HEK293 (cell line): ENCODE results near the gene PLXND1.

Experiments used
- CTCF ChIA-PET: fragments of 350-600 bp; formaldehyde crosslinking; extraction: SDS; loops from one replicate; lab custom pipeline; 2021; ENCODE audit warnings: antibody characterized with exemption; lab: Yijun Ruan, JAX
- POLR2A ChIA-PET: fragments of 300-600 bp; formaldehyde crosslinking; extraction: SDS; loops from one replicate; lab custom pipeline; 2020; ENCODE audit warnings: antibody characterized with exemption, inconsistent platforms; lab: Yijun Ruan, JAX
- H3K27ac ChIP-seq: fragments of 200-500 bp; sonication (Bioruptor generic); 2 replicates; pipeline ENCODE4 v1.5.1; 2014; ENCODE audit warnings: low read depth, low read length, control low read depth, inconsistent platforms; ENCODE audit errors: extremely low read depth
- H3K36me3 ChIP-seq, 2 experiments: fragments of 200-500 bp in 1 of 2; sonication (Bioruptor generic) in 1 of 2; 1 replicate in 1 of 2; 2 replicates in 1 of 2; pipeline ENCODE4 v1.5.1; 2014 to 2017; ENCODE audit warnings: inconsistent platforms in 2 of 2, low read length in 2 of 2; ENCODE audit not compliant: control insufficient read depth in 2 of 2, insufficient read depth in 1 of 2
- H3K4me1 ChIP-seq: fragments of 200-500 bp; sonication (Bioruptor generic); 2 replicates; pipeline ENCODE4 v1.5.1; 2014; ENCODE audit warnings: mild to moderate bottlenecking, low read length, inconsistent platforms; ENCODE audit not compliant: control insufficient read depth, insufficient read depth
- H3K4me3 ChIP-seq: 2 replicates; pipeline ENCODE4 v1.5.1; 2011; ENCODE audit warnings: low read depth, mild to moderate bottlenecking, control low read depth, low read length, moderate library complexity
- H3K9me3 ChIP-seq: fragments of 200-500 bp; sonication (Bioruptor generic); 2 replicates; pipeline ENCODE4 v1.5.1; 2014; ENCODE audit warnings: low read depth, low read length, inconsistent platforms; ENCODE audit not compliant: control insufficient read depth, insufficient read depth
- HIC1 ChIP-seq: fragments of 450-650 bp; formaldehyde crosslinking; IDR thresholded peaks from 2 replicates; pipeline ENCODE4 v1.5.1; 2016; ENCODE audit warnings: missing biosample characterization, missing genetic modification characterization
- KLF17 ChIP-seq: fragments of 450-650 bp; formaldehyde crosslinking; IDR thresholded peaks from 2 replicates; pipeline ENCODE4 v1.5.1; 2016; ENCODE audit warnings: missing biosample characterization, missing genetic modification characterization
- PRDM10 ChIP-seq: fragments of 450-650 bp; formaldehyde crosslinking; IDR thresholded peaks from 2 replicates; pipeline ENCODE4 v1.5.1; 2016; ENCODE audit warnings: missing biosample characterization, missing genetic modification characterization
- SALL2 ChIP-seq: fragments of 450-650 bp; formaldehyde crosslinking; IDR thresholded peaks from 2 replicates; pipeline ENCODE4 v1.5.0; 2017; ENCODE audit warnings: missing biosample characterization, mild to moderate bottlenecking, missing genetic modification characterization, borderline replicate concordance
- WT1 ChIP-seq: fragments of 450-650 bp; formaldehyde crosslinking; IDR thresholded peaks from 2 replicates; pipeline ENCODE4 v1.5.1; 2016; ENCODE audit warnings: missing biosample characterization, missing genetic modification characterization
- YY1 ChIP-seq: fragments of 450-650 bp; formaldehyde crosslinking; IDR thresholded peaks from 2 replicates; pipeline ENCODE4 v1.5.1; 2018; ENCODE audit warnings: missing biosample characterization, missing genetic modification characterization
- ZFP41 ChIP-seq: fragments of 450-650 bp; formaldehyde crosslinking; IDR thresholded peaks from 2 replicates; pipeline ENCODE4 v1.5.1; 2016; ENCODE audit warnings: missing biosample characterization, missing genetic modification characterization, borderline replicate concordance
- ZNF114 ChIP-seq: fragments of 450-650 bp; formaldehyde crosslinking; IDR thresholded peaks from 2 replicates; pipeline ENCODE4 v1.5.0; 2017; ENCODE audit warnings: missing biosample characterization, missing genetic modification characterization
- ZNF157 ChIP-seq: fragments of 450-650 bp; formaldehyde crosslinking; IDR thresholded peaks from 2 replicates; pipeline ENCODE4 v1.5.1; 2016; ENCODE audit warnings: missing biosample characterization, missing genetic modification characterization
- ZNF266 ChIP-seq: fragments of 450-650 bp; formaldehyde crosslinking; IDR thresholded peaks from 2 replicates; pipeline ENCODE4 v1.5.1; 2016; ENCODE audit warnings: missing biosample characterization, missing genetic modification characterization, low read depth
- ZNF280D ChIP-seq: fragments of 450-650 bp; formaldehyde crosslinking; IDR thresholded peaks from 2 replicates; pipeline ENCODE4 v1.5.1; 2016; ENCODE audit warnings: missing biosample characterization, missing genetic modification characterization
- ZNF292 ChIP-seq: fragments of 450-650 bp; formaldehyde crosslinking; IDR thresholded peaks from 2 replicates; pipeline ENCODE4 v1.5.1; 2016; ENCODE audit warnings: low read depth, missing biosample characterization, missing genetic modification characterization, borderline replicate concordance
- ZNF571 ChIP-seq: fragments of 450-650 bp; formaldehyde crosslinking; IDR thresholded peaks from 2 replicates; pipeline ENCODE4 v1.5.0; 2017; ENCODE audit warnings: missing biosample characterization, missing genetic modification characterization
- ZNF624 ChIP-seq: fragments of 450-650 bp; formaldehyde crosslinking; IDR thresholded peaks from 2 replicates; pipeline ENCODE4 v1.5.1; 2017; ENCODE audit warnings: missing biosample characterization, missing genetic modification characterization
- ZNF654 ChIP-seq: fragments of 450-650 bp; formaldehyde crosslinking; IDR thresholded peaks from 2 replicates; pipeline ENCODE4 v1.5.1; 2016; ENCODE audit warnings: low read depth, missing biosample characterization, missing genetic modification characterization
- ZNF785 ChIP-seq: fragments of 450-650 bp; formaldehyde crosslinking; IDR thresholded peaks from 2 replicates; pipeline ENCODE4 v1.5.1; 2016; ENCODE audit warnings: missing biosample characterization, missing genetic modification characterization
- ZSCAN23 ChIP-seq: fragments of 450-650 bp; formaldehyde crosslinking; IDR thresholded peaks from 2 replicates; pipeline ENCODE4 v1.5.1; 2016; ENCODE audit warnings: missing biosample characterization, missing genetic modification characterization
- TF ChIP-seq, protein P1 (sequence below): fragments of 450-650 bp; formaldehyde crosslinking; IDR thresholded peaks from 2 replicates; pipeline ENCODE4 v1.5.1; 2016; ENCODE audit warnings: missing biosample characterization, missing genetic modification characterization
- TF ChIP-seq, protein P2 (sequence below): fragments of 450-650 bp; formaldehyde crosslinking; IDR thresholded peaks from 2 replicates; pipeline ENCODE4 v1.5.1; 2017; ENCODE audit warnings: missing biosample characterization, missing genetic modification characterization
- TF ChIP-seq, protein P3 (sequence below): fragments of 450-650 bp; formaldehyde crosslinking; IDR thresholded peaks from 2 replicates; pipeline ENCODE4 v1.5.1; 2016; ENCODE audit warnings: missing biosample characterization, missing genetic modification characterization
- TF ChIP-seq, protein P4 (sequence below): fragments of 450-650 bp; formaldehyde crosslinking; IDR thresholded peaks from 2 replicates; pipeline ENCODE4 v1.5.1; 2017; ENCODE audit warnings: missing biosample characterization, missing genetic modification characterization

The PLXND1 gene

DNA sequence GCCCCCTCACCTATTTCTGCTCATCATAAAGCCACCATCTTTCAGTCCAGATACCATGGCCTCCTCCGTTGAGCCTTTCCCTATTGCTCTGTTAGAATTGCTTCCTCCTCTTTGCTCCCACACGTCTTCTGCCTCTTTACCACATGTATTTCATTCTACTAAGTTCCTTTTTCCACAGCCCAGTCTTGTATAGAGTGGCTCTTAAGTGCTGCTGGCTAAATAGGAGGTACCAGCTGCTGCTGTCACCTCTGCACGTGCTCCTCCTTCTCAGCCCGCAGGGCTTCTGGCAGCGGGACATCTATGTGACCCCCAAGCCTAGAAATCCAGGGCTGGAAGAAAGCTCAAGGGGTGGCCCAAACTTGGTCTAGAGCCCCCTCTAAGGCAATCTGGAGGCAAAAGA lies 38.8 kb upstream of the PLXND1 start:
- Histone ChIP-seq H3K27ac (no peak overlapping the region), H3K4me3 (no peak overlapping the region), H3K9me3 (no peaks in the 10 kb centered on the region), H3K36me3 (no peaks in the 10 kb centered on the region)
- CTCF ChIA-PET = no interaction called here
- TF ChIP-seq, protein P1, sequence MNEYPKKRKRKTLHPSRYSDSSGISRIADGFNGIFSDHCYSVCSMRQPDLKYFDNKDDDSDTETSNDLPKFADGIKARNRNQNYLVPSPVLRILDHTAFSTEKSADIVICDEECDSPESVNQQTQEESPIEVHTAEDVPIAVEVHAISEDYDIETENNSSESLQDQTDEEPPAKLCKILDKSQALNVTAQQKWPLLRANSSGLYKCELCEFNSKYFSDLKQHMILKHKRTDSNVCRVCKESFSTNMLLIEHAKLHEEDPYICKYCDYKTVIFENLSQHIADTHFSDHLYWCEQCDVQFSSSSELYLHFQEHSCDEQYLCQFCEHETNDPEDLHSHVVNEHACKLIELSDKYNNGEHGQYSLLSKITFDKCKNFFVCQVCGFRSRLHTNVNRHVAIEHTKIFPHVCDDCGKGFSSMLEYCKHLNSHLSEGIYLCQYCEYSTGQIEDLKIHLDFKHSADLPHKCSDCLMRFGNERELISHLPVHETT (tag by site-specific recombination) = no peak
- TF ChIP-seq ZNF292 (tag by site-specific recombination) (no peak), ZNF266 (no peak), ZNF157 (tag by site-specific recombination) (no peak), ZNF114 (no peak), ZFP41 (tag by site-specific recombination) (no peak), SALL2 (tag by site-specific recombination) (no peak), WT1 (tag by site-specific recombination) (no peak)
- TF ChIP-seq, protein P2, sequence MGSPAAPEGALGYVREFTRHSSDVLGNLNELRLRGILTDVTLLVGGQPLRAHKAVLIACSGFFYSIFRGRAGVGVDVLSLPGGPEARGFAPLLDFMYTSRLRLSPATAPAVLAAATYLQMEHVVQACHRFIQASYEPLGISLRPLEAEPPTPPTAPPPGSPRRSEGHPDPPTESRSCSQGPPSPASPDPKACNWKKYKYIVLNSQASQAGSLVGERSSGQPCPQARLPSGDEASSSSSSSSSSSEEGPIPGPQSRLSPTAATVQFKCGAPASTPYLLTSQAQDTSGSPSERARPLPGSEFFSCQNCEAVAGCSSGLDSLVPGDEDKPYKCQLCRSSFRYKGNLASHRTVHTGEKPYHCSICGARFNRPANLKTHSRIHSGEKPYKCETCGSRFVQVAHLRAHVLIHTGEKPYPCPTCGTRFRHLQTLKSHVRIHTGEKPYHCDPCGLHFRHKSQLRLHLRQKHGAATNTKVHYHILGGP (tag by site-specific recombination) = no peak
- TF ChIP-seq, all 188 proteins: peak for 0
- H3K4me1 ChIP-seq = no peaks in the 10 kb centered on the region
- POLR2A ChIA-PET = no interaction called here

GRCh38 chr3:129644836-129645235 lies 38.4 kb upstream of the PLXND1 start:
- Histone ChIP-seq H3K27ac (no peak overlapping the region), H3K4me1 (no peaks in the 10 kb centered on the region), H3K36me3 (no peaks in the 10 kb centered on the region), H3K4me3 (no peak overlapping the region), H3K9me3 (no peaks in the 10 kb centered on the region)
- ChIA-PET CTCF (no interaction called here), POLR2A (interaction anchor here (0.7 kb wide), 1 partner anchor 15 kb away, joined by 3 read pairs; no protein-coding TSS in a partner anchor)
- TF ChIP-seq, protein P3, sequence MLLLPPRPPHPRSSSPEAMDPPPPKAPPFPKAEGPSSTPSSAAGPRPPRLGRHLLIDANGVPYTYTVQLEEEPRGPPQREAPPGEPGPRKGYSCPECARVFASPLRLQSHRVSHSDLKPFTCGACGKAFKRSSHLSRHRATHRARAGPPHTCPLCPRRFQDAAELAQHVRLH (tag by site-specific recombination) = no peak
- TF ChIP-seq ZNF280D (tag by site-specific recombination) (no peak), ZNF266 (no peak), HIC1 (tag by site-specific recombination) (no peak), KLF17 (no peak), ZSCAN23 (no peak), ZNF785 (tag by site-specific recombination) (no peak), YY1 (tag by site-specific recombination) (no peak), ZNF654 (tag by site-specific recombination) (no peak), PRDM10 (no peak), ZNF571 (no peak), ZNF624 (tag by site-specific recombination) (no peak)
- TF ChIP-seq, protein P4, sequence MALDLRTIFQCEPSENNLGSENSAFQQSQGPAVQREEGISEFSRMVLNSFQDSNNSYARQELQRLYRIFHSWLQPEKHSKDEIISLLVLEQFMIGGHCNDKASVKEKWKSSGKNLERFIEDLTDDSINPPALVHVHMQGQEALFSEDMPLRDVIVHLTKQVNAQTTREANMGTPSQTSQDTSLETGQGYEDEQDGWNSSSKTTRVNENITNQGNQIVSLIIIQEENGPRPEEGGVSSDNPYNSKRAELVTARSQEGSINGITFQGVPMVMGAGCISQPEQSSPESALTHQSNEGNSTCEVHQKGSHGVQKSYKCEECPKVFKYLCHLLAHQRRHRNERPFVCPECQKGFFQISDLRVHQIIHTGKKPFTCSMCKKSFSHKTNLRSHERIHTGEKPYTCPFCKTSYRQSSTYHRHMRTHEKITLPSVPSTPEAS (tag by site-specific recombination) = no peak
